Erythroblast (primary cell): Measurements from ENCODE around the gene ZNF407.

Experiments
- GATA1 ChIP-seq: IDR thresholded peaks from 2 replicates; pipeline ENCODE4 v1.6.1; 2011; ENCODE audit warnings: low read depth, mild to moderate bottlenecking, control low read depth, low read length, moderate library complexity
- POLR2A ChIP-seq: IDR thresholded peaks from 2 replicates; pipeline ENCODE4 v1.6.1; 2011; ENCODE audit warnings: mild to moderate bottlenecking, low read length

GRCh38 chr18:74551936-74552555, 45.6 kb upstream of the ZNF407 start:
- no peak for TF ChIP-seq POLR2A
- no peak for TF ChIP-seq GATA1
